Fibroblast of skin of back (primary cell): ENCODE results near the gene UQCR11.

Experiments used
- DNase-seq: peaks from one replicate; pipeline ENCODE4 v3.0.0-alpha.2; 2013

The UQCR11 gene

GRCh38 chr19:1567116-1567847 lies 38.0 kb downstream of the UQCR11 start:
- peak; percentile 38 for DNase-seq

GRCh38 chr19:1566392-1567115 lies 38.7 kb downstream of the UQCR11 start:
- peak; percentile 87 for DNase-seq

GRCh38 chr19:1563251-1563650 lies 42.0 kb downstream of the UQCR11 start:
- DNase-seq: no peak

GRCh38 chr19:1561236-1561842 lies 43.9 kb downstream of the UQCR11 start:
- DNase-seq: no peak

GRCh38 chr19:1560286-1560882 lies 44.9 kb downstream of the UQCR11 start:
- no peak for DNase-seq

GRCh38 chr19:1558552-1558951 lies 46.7 kb downstream of the UQCR11 start:
- DNase-seq: no peak

GRCh38 chr19:1556390-1557070 lies 48.7 kb downstream of the UQCR11 start:
- DNase-seq: no peak

- DNase-seq: no peak
Measured at GRCh38 chr19:1555487-1556389, 49.5 kb downstream of the UQCR11 start.

GRCh38 chr19:1554968-1555367 lies 50.3 kb downstream of the UQCR11 start:
- no peak for DNase-seq

- no peak for DNase-seq
Measured at GRCh38 chr19:1553415-1553814, 51.8 kb downstream of the UQCR11 start.

GRCh38 chr19:1551068-1552040 lies 53.9 kb downstream of the UQCR11 start:
- DNase-seq: no peak

- no peak for DNase-seq
Measured at GRCh38 chr19:1549332-1549945, 55.8 kb downstream of the UQCR11 start.
